Activated CD8-positive, alpha-beta T cell treated with anti-CD3 and anti-CD28 coated beads for 36 hours (primary cell): ENCODE measurements around the gene NCBP3. TPM values are rescaled to one million over a fixed set of nuclear protein-coding genes. Genes with fewer than 3 reads are reported as not detected.
A peak's percentile ranks its signal among the peaks of the same experiment; 100 is the strongest.

Experiments
- ATAC-seq: fragments of 200-7000 bp; cut with Tn5 transposase; one replicate; pipeline ENCODE4 v1.10.0; 2021; ENCODE audit warnings: mild to moderate bottlenecking, moderate library complexity
- CTCF ChIA-PET: fragments of 350-600 bp; sonication (Branson Sonifier 250); formaldehyde crosslinking; loops from one replicate; lab custom pipeline; 2021; ENCODE audit warnings: antibody characterized with exemption; lab: Charles Lee
- POLR2A ChIA-PET: fragments of 350-600 bp; sonication (Branson Sonifier 250); formaldehyde crosslinking; loops from one replicate; lab custom pipeline; 2021; ENCODE audit warnings: antibody characterized with exemption; lab: Charles Lee
- DNase-seq: peaks from one replicate; pipeline ENCODE4 v3.0.0-alpha.2; 2020
- H3K27ac Mint-ChIP-seq: one replicate; pipeline ENCODE4 v1.8.0; 2021; ENCODE audit warnings: mild to moderate bottlenecking, mixed read lengths
- H3K27me3 Mint-ChIP-seq: one replicate; pipeline ENCODE4 v1.8.0; 2021; ENCODE audit warnings: mixed read lengths
- H3K36me3 Mint-ChIP-seq: one replicate; pipeline ENCODE4 v1.8.0; 2021; ENCODE audit warnings: low read depth, mixed read lengths
- H3K4me1 Mint-ChIP-seq: one replicate; pipeline ENCODE4 v1.8.0; 2021; ENCODE audit warnings: low read depth, mixed read lengths
- H3K4me3 Mint-ChIP-seq: one replicate; pipeline ENCODE4 v1.8.0; 2021; ENCODE audit warnings: mild to moderate bottlenecking, moderate library complexity, mixed read lengths
- H3K9me3 Mint-ChIP-seq: one replicate; pipeline ENCODE4 v1.8.0; 2021; ENCODE audit warnings: mixed read lengths
- CTCF ChIP-seq: fragments of 200-600 bp; IDR thresholded peaks from one replicate; pipeline ENCODE4 v1.8.0; 2022; ENCODE audit warnings: antibody characterized with exemption, mild to moderate bottlenecking
- intact Hi-C: fragments of 100-400 bp; cut with micrococcal nuclease; formaldehyde crosslinking; loops from one replicate; pipeline ENCODE4 v1.10.0; 2022
- total RNA-seq, 2 experiments: library from RNA; stranded (reverse); gene quantifications; one replicate each; pipeline ENCODE4 v1.2.3, GENCODE V29; 2021

The NCBP3 gene
- total RNA-seq, 2 experiments from 2014 or later = 34.7 to 41.1 TPM

DNA sequence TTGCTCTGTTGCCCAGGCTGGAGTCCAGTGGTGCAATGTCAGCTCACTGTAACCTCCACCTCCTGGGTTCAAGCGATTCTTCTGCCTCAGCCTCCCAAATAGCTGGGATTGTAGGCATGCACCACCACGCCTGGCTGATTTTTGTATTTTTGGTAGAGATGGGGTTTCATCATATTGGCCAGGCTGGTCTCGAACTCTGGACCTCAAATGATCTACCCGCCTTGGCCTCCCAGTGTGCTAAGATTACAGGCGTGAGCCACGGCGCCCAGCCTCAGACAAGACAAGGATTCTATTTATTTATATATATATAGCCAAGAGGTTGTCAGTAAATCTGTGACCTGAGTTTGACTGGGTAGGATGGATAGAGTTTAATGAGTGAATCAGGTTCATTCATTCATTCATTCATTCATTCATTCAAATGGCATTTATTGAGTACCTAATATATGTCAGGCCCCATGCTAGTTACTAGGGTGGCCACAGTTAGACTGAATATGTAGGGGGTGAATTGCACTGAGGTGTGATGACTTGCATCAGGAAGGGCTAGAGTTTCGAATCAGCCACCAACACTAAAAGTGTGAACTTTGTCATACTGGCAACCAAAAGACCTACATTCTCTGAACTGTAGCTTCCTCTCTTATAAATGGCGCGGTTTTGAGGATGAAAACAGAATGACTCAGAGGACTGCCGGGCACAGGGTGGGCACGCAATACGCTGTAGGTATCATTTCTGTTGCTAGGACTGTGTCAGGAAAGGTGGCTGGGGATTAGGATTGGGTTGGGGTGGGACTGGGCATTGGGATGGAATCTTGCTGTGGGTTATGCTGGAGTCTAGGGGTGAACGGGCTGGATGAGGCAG is 82.9 kb downstream of the NCBP3 start:
- Mint-ChIP-seq H3K27me3 (peaks cover 6% of the 10 kb centered on the region), H3K4me3 (peak overlapping the region; percentile 43), H3K36me3 (peaks cover 24% of the 10 kb centered on the region), H3K9me3 (peaks cover 19% of the 10 kb centered on the region), H3K27ac (peak overlapping the region; percentile 97), H3K4me1 (peaks cover 53% of the 10 kb centered on the region)
- ChIA-PET CTCF (interaction anchor here (1.0 to 2.1 kb wide), 3 partner anchors 23 to 52 kb away, joined by 3 to 9 read pairs (median 3); no protein-coding TSS in a partner anchor), POLR2A (interaction anchor here (1.1 to 2.7 kb wide), 6 partner anchors 8 to 51 kb away, joined by 3 to 21 read pairs (median 5); no protein-coding TSS in a partner anchor)
- intact Hi-C loops = loop anchor here (5.0 to 10.0 kb wide), 2 partner anchors 34 to 48 kb away; no protein-coding TSS in a partner anchor
- TF ChIP-seq CTCF = no peak
- peak; percentile 67 for ATAC-seq
- peak; percentile 79 for DNase-seq

GRCh38 chr17:3761918-3762380 is 84.1 kb downstream of the NCBP3 start:
- H3K4me3 Mint-ChIP-seq = no peak overlapping the region
- H3K27me3 Mint-ChIP-seq = peaks cover 3% of the 10 kb centered on the region
- H3K9me3 Mint-ChIP-seq = peaks cover 18% of the 10 kb centered on the region
- POLR2A ChIA-PET = interaction anchor here (1.3 to 2.4 kb wide), 5 partner anchors 10 to 83 kb away, joined by 4 to 16 read pairs (median 6); no protein-coding TSS in a partner anchor
- ATAC-seq (no peak), DNase-seq (no peak)
- peak overlapping the region; percentile 49 for H3K27ac Mint-ChIP-seq
- intact Hi-C loops = loop anchor here (5.0 to 10.0 kb wide), 2 partner anchors 35 to 47 kb away; no protein-coding TSS in a partner anchor
- H3K36me3 Mint-ChIP-seq = peaks cover 21% of the 10 kb centered on the region
- no peak for TF ChIP-seq CTCF
- CTCF ChIA-PET = interaction anchor here (1.0 to 2.4 kb wide), 5 partner anchors 21 to 65 kb away, joined by 3 to 13 read pairs (median 7); no protein-coding TSS in a partner anchor
- H3K4me1 Mint-ChIP-seq = peaks cover 46% of the 10 kb centered on the region

DNA sequence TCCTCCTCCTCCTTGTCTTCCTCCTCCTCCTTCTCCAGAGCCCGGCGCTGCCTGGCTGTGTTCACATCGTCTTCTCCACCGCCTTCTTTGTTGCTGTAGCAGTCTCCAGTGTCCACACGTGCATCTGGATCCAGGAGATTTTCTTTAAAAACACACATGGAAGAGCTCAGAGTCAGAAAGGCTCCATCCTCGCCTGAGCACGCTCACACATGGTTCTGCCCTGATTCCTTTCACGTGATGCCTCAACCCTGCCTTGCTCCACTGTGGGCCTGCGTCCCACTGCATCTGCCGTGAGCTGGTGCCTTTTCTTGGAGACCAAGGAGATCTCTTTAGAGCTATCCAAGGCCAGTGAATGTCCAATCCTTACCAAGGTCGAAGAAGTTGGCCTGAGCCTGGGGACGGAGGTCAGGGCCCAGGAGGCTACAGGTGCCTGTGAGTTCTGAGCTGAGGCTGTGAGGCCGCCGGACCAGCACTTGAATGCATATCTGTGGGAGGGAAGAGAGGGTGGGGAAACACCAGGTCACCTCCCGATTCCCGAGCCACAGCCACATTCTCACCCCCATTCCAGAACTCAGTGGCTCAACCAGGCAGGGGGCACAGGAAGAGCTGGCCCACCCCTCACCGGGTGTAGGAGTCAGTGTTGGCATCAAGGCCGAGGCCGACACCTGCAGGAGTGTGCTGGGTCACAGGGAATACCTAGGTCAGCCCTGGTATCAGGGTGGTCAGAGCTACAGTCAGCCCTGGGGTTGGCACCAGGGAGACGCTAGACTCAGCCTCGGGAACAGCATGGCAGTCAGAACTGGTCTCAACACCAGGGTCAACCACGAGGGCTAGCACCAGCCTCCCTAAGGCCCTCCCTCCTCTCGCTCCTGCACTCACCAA is 84.8 kb downstream of the NCBP3 start:
- POLR2A ChIA-PET = interaction anchor here (0.9 to 1.9 kb wide), 4 partner anchors 9 to 84 kb away, joined by 4 to 7 read pairs (median 5); no protein-coding TSS in a partner anchor
- H3K36me3 Mint-ChIP-seq = peaks cover 19% of the 10 kb centered on the region
- no peak overlapping the region for H3K4me3 Mint-ChIP-seq
- H3K27ac Mint-ChIP-seq = peak overlapping the region; percentile 35
- intact Hi-C loops = loop anchor here (5.0 to 10.0 kb wide), 2 partner anchors 36 to 46 kb away; no protein-coding TSS in a partner anchor
- H3K4me1 Mint-ChIP-seq = peaks cover 41% of the 10 kb centered on the region
- DNase-seq (no peak), ATAC-seq (no peak)
- TF ChIP-seq CTCF = no peak
- CTCF ChIA-PET = interaction anchor here (1.2 to 2.4 kb wide), 6 partner anchors 18 to 66 kb away, joined by 3 to 13 read pairs (median 6); no protein-coding TSS in a partner anchor
- H3K9me3 Mint-ChIP-seq = peaks cover 16% of the 10 kb centered on the region
- H3K27me3 Mint-ChIP-seq = peaks cover 3% of the 10 kb centered on the region

DNA sequence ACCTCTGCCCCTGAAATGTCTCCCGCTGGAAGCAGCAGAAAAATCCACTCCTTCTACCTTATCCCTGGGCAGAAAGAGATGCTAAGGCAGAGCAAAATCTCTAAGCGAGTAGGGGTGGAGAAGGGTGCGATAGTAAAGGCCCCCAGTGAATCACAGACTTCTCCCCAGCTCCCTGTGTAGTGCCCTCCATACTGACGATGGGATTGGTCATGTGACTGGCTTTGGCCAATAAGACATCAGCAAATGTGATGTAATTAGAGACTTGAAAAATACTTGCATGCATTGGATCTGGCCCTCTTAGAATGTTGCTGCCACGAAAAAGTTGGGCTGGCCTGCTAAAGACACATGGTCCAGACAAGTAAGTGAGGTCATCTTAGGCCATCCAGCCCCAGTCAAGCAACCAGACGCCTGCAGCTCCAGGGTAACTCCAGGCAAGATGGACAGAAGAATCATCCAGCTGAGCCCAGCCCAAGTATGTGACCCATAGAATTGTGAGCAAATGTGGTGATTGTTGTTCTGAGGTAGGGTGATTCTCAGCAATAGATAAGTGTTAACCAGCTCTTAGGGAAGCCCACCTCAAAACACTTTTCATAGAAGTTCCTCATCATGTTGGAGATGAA is 86.3 kb downstream of the NCBP3 start:
- Mint-ChIP-seq H3K4me3 (no peak overlapping the region), H3K27me3 (peaks cover 3% of the 10 kb centered on the region), H3K36me3 (peaks cover 19% of the 10 kb centered on the region), H3K27ac (no peak overlapping the region), H3K9me3 (peaks cover 14% of the 10 kb centered on the region), H3K4me1 (peaks cover 29% of the 10 kb centered on the region)
- POLR2A ChIA-PET = interaction anchor here (1.9 kb wide), 1 partner anchor 20 kb away, joined by 7 read pairs; no protein-coding TSS in a partner anchor
- ATAC-seq (no peak), DNase-seq (no peak)
- no peak for TF ChIP-seq CTCF
- intact Hi-C loops = loop anchor here (5.0 to 10.0 kb wide), 2 partner anchors 38 to 45 kb away; no protein-coding TSS in a partner anchor
- CTCF ChIA-PET = interaction anchor here (1.4 to 2.4 kb wide), 3 partner anchors 17 to 67 kb away, joined by 3 to 13 read pairs (median 11); no protein-coding TSS in a partner anchor
